Measurements from ENCODE around the gene WDR43. TPM values are rescaled to one million over a fixed set of nuclear protein-coding genes. Genes with fewer than 3 reads are reported as not detected.

Gene WDR43
- total RNA-seq, 2 experiments from 2014 or later: 76.5 to 78.7 TPM

DNA sequence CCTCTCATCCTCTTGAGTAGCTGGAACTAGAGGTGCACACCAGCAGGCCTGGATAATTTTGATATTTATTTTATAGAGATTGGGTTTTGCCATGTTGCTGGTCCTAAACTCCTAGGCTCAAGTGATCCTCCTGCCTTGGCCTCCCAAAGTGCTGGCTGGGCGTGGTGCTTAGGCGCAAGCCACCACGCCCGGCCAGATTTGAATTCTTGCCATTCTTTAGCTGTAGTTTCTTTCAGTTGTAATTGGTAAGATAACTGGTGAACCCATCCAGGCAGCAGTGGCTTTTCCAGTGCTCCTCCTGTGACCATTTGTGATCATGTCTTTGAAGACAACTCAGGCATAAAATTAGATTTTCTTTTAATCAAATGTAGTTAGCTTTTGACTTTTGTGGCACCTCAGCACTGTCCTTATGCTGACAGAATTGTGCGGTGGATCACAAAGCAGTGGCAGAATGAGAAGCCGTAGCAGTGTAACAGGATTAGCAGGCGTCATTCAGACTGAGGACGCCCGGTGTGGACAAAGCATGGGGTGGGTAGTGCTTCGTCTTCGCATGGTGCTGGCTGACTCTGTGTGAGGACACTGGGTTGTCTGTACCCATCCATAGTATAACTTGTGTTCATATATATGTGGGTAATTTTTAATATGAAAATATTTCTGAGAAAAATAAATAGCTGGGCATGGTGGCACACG lies 56.6 kb downstream of the WDR43 start:
- intact Hi-C loops (cut with micrococcal nuclease): no loop called here
- no peaks in the 10 kb centered on the region for H3K9me3 Mint-ChIP-seq
- H3K4me3 Mint-ChIP-seq: no peak overlapping the region
- DNase-seq: no peak
- CTCF ChIA-PET: interaction anchor here (0.6 kb wide), 1 partner anchor 248 kb away, joined by 3 read pairs; no protein-coding TSS in a partner anchor
- H3K27ac Mint-ChIP-seq: no peak overlapping the region
- H3K27me3 Mint-ChIP-seq (ENCODE audit: low read depth): no peaks in the 10 kb centered on the region
- peaks cover 3% of the 10 kb centered on the region for H3K4me1 Mint-ChIP-seq (ENCODE audit: low read depth)
- peaks cover 16% of the 10 kb centered on the region for H3K36me3 Mint-ChIP-seq (ENCODE audit: low read depth)

- CTCF ChIA-PET: no interaction called here
- Mint-ChIP-seq H3K27ac (no peak overlapping the region), H3K36me3 (ENCODE audit: low read depth) (peaks cover 11% of the 10 kb centered on the region), H3K9me3 (no peaks in the 10 kb centered on the region), H3K4me1 (ENCODE audit: low read depth) (peaks cover 3% of the 10 kb centered on the region), H3K27me3 (ENCODE audit: low read depth) (no peaks in the 10 kb centered on the region), H3K4me3 (no peak overlapping the region)
- DNase-seq: no peak
- intact Hi-C loops (cut with micrococcal nuclease): loop anchor here (1.0 kb wide), 2 partner anchors 131 to 385 kb away; no protein-coding TSS in a partner anchor
Measured at GRCh38 chr2:28951910-28952835, 57.7 kb downstream of the WDR43 start.

- Mint-ChIP-seq H3K4me3 (no peak overlapping the region), H3K27me3 (ENCODE audit: low read depth) (no peaks in the 10 kb centered on the region), H3K9me3 (no peaks in the 10 kb centered on the region), H3K4me1 (ENCODE audit: low read depth) (peaks cover 3% of the 10 kb centered on the region), H3K27ac (no peak overlapping the region), H3K36me3 (ENCODE audit: low read depth) (peaks cover 10% of the 10 kb centered on the region)
- intact Hi-C loops (cut with micrococcal nuclease): loop anchor here (1.0 kb wide), 2 partner anchors 132 to 386 kb away; no protein-coding TSS in a partner anchor
- CTCF ChIA-PET: no interaction called here
- peak; percentile 37 for DNase-seq
Measured at GRCh38 chr2:28952836-28953211, 58.4 kb downstream of the WDR43 start.

DNA sequence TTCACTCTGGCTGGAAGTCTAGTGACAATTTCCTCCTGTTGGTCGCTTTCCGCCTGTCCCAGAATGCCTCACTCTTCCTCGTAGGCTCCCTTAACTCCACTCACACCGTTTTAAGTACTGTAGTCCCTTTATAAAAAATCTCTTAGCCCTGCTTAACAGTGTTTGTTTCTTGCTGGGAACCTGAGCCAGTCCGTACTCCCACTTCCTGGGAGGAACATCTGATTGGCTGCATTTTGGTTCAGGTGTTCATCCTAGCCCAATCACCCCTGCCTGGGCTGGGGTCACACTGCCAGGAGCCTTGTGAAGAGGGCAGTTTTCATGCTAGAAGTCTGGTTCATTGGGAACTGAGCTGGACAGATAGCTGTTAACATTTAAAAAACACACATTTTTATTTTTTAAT lies 61.0 kb downstream of the WDR43 start:
- H3K27ac Mint-ChIP-seq: no peak overlapping the region

DNA sequence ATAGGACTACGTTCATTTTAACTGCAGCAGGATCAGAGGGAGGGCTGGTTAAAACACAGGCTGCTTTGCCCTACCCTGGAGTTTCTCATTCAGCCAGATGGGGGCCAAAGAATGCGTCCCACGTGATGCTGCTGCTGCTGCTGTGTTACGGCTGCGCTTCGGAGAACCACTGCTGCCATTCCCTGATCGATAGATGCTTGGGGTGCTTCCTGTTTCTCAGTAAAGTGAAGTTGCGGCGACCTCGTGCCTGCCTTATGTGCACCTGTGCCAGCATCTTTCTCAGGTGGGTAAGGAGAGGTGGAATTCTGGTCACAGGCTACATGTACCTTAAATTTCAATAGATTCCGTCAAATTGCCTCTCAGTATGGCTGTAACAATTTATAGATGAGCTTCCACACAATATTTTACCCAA lies 62.0 kb downstream of the WDR43 start:
- Mint-ChIP-seq H3K27me3 (ENCODE audit: low read depth) (no peaks in the 10 kb centered on the region), H3K4me3 (no peak overlapping the region)
- CTCF ChIA-PET: interaction anchor here (0.9 to 1.4 kb wide), 3 partner anchors 136 to 241 kb away, joined by 3 to 4 read pairs (median 3); no protein-coding TSS in a partner anchor

More for the DNA sequence above, 61.0 kb downstream of the WDR43 start:
- Mint-ChIP-seq H3K27me3 (ENCODE audit: low read depth) (no peaks in the 10 kb centered on the region), H3K9me3 (no peaks in the 10 kb centered on the region), H3K36me3 (ENCODE audit: low read depth) (no peaks in the 10 kb centered on the region), H3K4me3 (no peak overlapping the region), H3K4me1 (ENCODE audit: low read depth) (peaks cover 3% of the 10 kb centered on the region)
- intact Hi-C loops (cut with micrococcal nuclease): no loop called here
- DNase-seq: no peak
- CTCF ChIA-PET: interaction anchor here (1.1 to 1.4 kb wide), 3 partner anchors 133 to 242 kb away, joined by 3 to 4 read pairs (median 3); no protein-coding TSS in a partner anchor

DNA sequence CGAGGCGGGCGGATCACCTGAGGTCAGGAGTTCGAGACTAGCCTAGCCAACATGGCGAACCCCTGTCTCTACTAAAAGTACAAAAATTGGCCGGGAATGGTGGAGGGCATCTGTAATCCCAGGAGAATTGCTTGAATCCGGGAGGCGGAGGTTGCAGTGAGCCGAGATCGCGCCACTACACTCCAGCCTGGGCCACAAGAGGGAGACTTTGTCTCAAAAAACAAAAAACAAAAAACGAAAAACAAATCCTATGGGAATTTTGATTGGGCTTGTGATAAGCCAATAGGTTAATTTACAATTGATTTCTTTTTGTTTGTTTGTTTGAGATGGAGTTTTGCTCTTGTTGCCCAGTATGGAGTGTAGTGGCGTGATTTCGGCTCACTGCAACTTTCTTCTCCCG lies 62.4 kb downstream of the WDR43 start:
- Mint-ChIP-seq H3K27me3 (ENCODE audit: low read depth) (no peaks in the 10 kb centered on the region), H3K4me1 (ENCODE audit: low read depth) (peaks cover 3% of the 10 kb centered on the region), H3K4me3 (no peak overlapping the region), H3K27ac (no peak overlapping the region), H3K9me3 (no peaks in the 10 kb centered on the region), H3K36me3 (ENCODE audit: low read depth) (no peaks in the 10 kb centered on the region)
- intact Hi-C loops (cut with micrococcal nuclease): no loop called here
- no peak for DNase-seq
- CTCF ChIA-PET: interaction anchor here (1.4 kb wide), 1 partner anchor 239 kb away, joined by 3 read pairs; no protein-coding TSS in a partner anchor

More for the DNA sequence above, 62.0 kb downstream of the WDR43 start:
- intact Hi-C loops (cut with micrococcal nuclease): no loop called here
- Mint-ChIP-seq H3K27ac (no peak overlapping the region), H3K9me3 (no peaks in the 10 kb centered on the region), H3K36me3 (ENCODE audit: low read depth) (no peaks in the 10 kb centered on the region), H3K4me1 (ENCODE audit: low read depth) (peaks cover 3% of the 10 kb centered on the region)
- DNase-seq: peak; percentile 37

GRCh38 chr2:28958689-28959088 lies 64.2 kb downstream of the WDR43 start:
- Mint-ChIP-seq H3K36me3 (ENCODE audit: low read depth) (no peaks in the 10 kb centered on the region), H3K27ac (no peak overlapping the region), H3K4me3 (no peak overlapping the region), H3K4me1 (ENCODE audit: low read depth) (no peaks in the 10 kb centered on the region), H3K27me3 (ENCODE audit: low read depth) (no peaks in the 10 kb centered on the region), H3K9me3 (no peaks in the 10 kb centered on the region)
- CTCF ChIA-PET: interaction anchor here (0.6 to 1.5 kb wide), 12 partner anchors 9 to 244 kb away, joined by 3 to 6 read pairs (median 4); no protein-coding TSS in a partner anchor
- DNase-seq: peak; percentile 39
- intact Hi-C loops (cut with micrococcal nuclease): loop anchor here (1.0 to 2.0 kb wide), 4 partner anchors 57 to 1114 kb away; no protein-coding TSS in a partner anchor

DNA sequence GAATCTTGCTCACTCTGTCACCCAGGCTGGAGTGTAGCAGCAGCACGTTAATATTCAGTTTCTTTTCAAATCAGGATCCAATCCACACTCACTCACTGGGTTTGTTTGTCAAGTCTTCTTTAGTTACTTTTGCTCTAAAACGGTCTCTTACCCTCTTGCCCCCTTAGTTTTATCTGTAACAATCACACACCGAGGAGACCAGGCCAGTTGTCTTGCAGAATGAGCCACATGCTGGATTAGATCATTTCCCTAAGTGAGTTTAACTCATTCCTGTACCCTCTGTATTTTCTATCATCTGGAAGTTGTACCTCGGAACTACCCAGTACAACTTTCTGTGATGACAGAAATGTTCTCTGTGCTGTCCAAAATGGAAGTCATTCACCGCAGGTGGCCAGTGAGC lies 65.9 kb downstream of the WDR43 start:
- intact Hi-C loops (cut with micrococcal nuclease): no loop called here
- CTCF ChIA-PET: interaction anchor here (0.8 to 1.1 kb wide), 2 partner anchors 52 to 129 kb away, joined by 3 read pairs; no protein-coding TSS in a partner anchor
- no peak overlapping the region for H3K27ac Mint-ChIP-seq
- H3K27me3 Mint-ChIP-seq (ENCODE audit: low read depth): no peaks in the 10 kb centered on the region
- no peaks in the 10 kb centered on the region for H3K4me1 Mint-ChIP-seq (ENCODE audit: low read depth)
- H3K36me3 Mint-ChIP-seq (ENCODE audit: low read depth): no peaks in the 10 kb centered on the region
- H3K4me3 Mint-ChIP-seq: no peak overlapping the region
- H3K9me3 Mint-ChIP-seq: no peaks in the 10 kb centered on the region
- no peak for DNase-seq

GRCh38 chr2:28962505-28962904 lies 68.0 kb downstream of the WDR43 start:
- no peak overlapping the region for H3K27ac Mint-ChIP-seq
- no peak for DNase-seq
- no peak overlapping the region for H3K4me3 Mint-ChIP-seq
- CTCF ChIA-PET: no interaction called here
- no peaks in the 10 kb centered on the region for H3K36me3 Mint-ChIP-seq (ENCODE audit: low read depth)
- H3K4me1 Mint-ChIP-seq (ENCODE audit: low read depth): no peaks in the 10 kb centered on the region
- H3K9me3 Mint-ChIP-seq: no peaks in the 10 kb centered on the region
- intact Hi-C loops (cut with micrococcal nuclease): no loop called here
- H3K27me3 Mint-ChIP-seq (ENCODE audit: low read depth): no peaks in the 10 kb centered on the region

- Mint-ChIP-seq H3K9me3 (peaks cover 1% of the 10 kb centered on the region), H3K27ac (no peak overlapping the region), H3K4me1 (ENCODE audit: low read depth) (peaks cover 7% of the 10 kb centered on the region), H3K36me3 (ENCODE audit: low read depth) (no peaks in the 10 kb centered on the region), H3K4me3 (no peak overlapping the region), H3K27me3 (ENCODE audit: low read depth) (no peaks in the 10 kb centered on the region)
- intact Hi-C loops (cut with micrococcal nuclease): no loop called here
- CTCF ChIA-PET: no interaction called here
- no peak for DNase-seq
Measured at GRCh38 chr2:28970464-28971160, 76.1 kb downstream of the WDR43 start.

- Mint-ChIP-seq H3K27me3 (ENCODE audit: low read depth) (no peaks in the 10 kb centered on the region), H3K27ac (no peak overlapping the region), H3K9me3 (peaks cover 1% of the 10 kb centered on the region), H3K4me1 (ENCODE audit: low read depth) (peaks cover 7% of the 10 kb centered on the region), H3K4me3 (no peak overlapping the region), H3K36me3 (ENCODE audit: low read depth) (no peaks in the 10 kb centered on the region)
- peak; percentile 13 for DNase-seq
- intact Hi-C loops (cut with micrococcal nuclease): no loop called here
- CTCF ChIA-PET: no interaction called here
Measured at GRCh38 chr2:28972778-28973335, 78.4 kb downstream of the WDR43 start.

Data from activated naive CD4-positive, alpha-beta T cell treated with anti-CD3 and anti-CD28 coated beads for 36 hours (primary cell).